SU-DHL-6 (cell line): ENCODE data around the gene MED27.

ENCODE experiments used
- H2AFZ ChIP-seq: fragments of 200-600 bp; sonication (generic); 2 replicates; pipeline ENCODE4 v1.6.1; 2014; ENCODE audit warnings: low read depth, mild to moderate bottlenecking, moderate library complexity, mixed read lengths, antibody characterized with exemption, low read length; ENCODE audit not compliant: severe bottlenecking
- H3F3A ChIP-seq: fragments of 200-600 bp; shearing (Covaris generic); 2 replicates; pipeline ENCODE4 v1.6.0; 2016; ENCODE audit warnings: antibody characterized with exemption, mild to moderate bottlenecking; ENCODE audit not compliant: insufficient read depth
- H3K27ac ChIP-seq: fragments of 200-600 bp; sonication (generic); 2 replicates; pipeline ENCODE4 v1.5.1; 2016; ENCODE audit warnings: low read depth, mild to moderate bottlenecking, low read length, moderate library complexity, mixed read lengths
- H3K27me3 ChIP-seq: fragments of 200-600 bp; sonication (generic), shearing (Covaris generic); 2 replicates; pipeline ENCODE4 v1.6.0; 2014; ENCODE audit warnings: mild to moderate bottlenecking, low read length
- H3K36me3 ChIP-seq: fragments of 200-600 bp; sonication (generic); 2 replicates; pipeline ENCODE4 v1.6.1; 2014; ENCODE audit warnings: mild to moderate bottlenecking, low read length, mixed read lengths
- H3K4me2 ChIP-seq: fragments of 300-600, 200-600 bp; shearing (Covaris generic), sonication (generic); 2 replicates; pipeline ENCODE4 v1.6.0; 2014; ENCODE audit warnings: low read length, low read depth, mild to moderate bottlenecking; ENCODE audit not compliant: poor library complexity, severe bottlenecking
- H3K4me3 ChIP-seq: fragments of 200-600 bp; sonication (generic); 2 replicates; pipeline ENCODE4 v1.5.1; 2014; ENCODE audit warnings: antibody characterized with exemption, low read length, mild to moderate bottlenecking, mixed read lengths; ENCODE audit not compliant: insufficient read depth, poor library complexity, severe bottlenecking
- H3K79me2 ChIP-seq: fragments of 200-600 bp; sonication (generic); 2 replicates; pipeline ENCODE4 v1.6.1; 2014; ENCODE audit warnings: mild to moderate bottlenecking, low read length, moderate library complexity; ENCODE audit not compliant: insufficient read depth
- H3K9ac ChIP-seq: fragments of 200-600 bp; sonication (generic); 2 replicates; pipeline ENCODE4 v1.7.0; 2014; ENCODE audit warnings: mild to moderate bottlenecking, low read length
- H3K9me2 ChIP-seq: fragments of 200-600 bp; sonication (generic); replicated peaks from 2 replicates; pipeline ENCODE4 v1.6.1; 2014; ENCODE audit warnings: low read length; ENCODE audit not compliant: insufficient read depth
- H3K9me3 ChIP-seq: fragments of 200-600 bp; sonication (generic); 2 replicates; pipeline ENCODE4 v1.6.1; 2014; ENCODE audit warnings: low read length, mixed read lengths; ENCODE audit not compliant: insufficient read depth
- H4K20me1 ChIP-seq: fragments of 200-600 bp; sonication (generic); 2 replicates; pipeline ENCODE4 v1.6.1; 2014; ENCODE audit warnings: low read depth, mild to moderate bottlenecking, antibody characterized with exemption, low read length, moderate library complexity, mixed read lengths
- CTCF ChIP-seq: fragments of 200-600 bp; sonication (generic); IDR thresholded peaks from one replicate; pipeline ENCODE4 v1.5.1; 2017; ENCODE audit warnings: antibody characterized with exemption, mild to moderate bottlenecking, low read length, moderate library complexity; ENCODE audit not compliant: insufficient read depth, poor library complexity, severe bottlenecking
- EZH2phosphoT487 ChIP-seq: fragments of 200-600 bp; sonication (generic), shearing (Covaris generic); conservative IDR thresholded peaks from 2 replicates; pipeline ENCODE4 v1.6.1; 2018; ENCODE audit warnings: mild to moderate bottlenecking, antibody characterized with exemption, low read length, moderate library complexity, mixed read lengths

The MED27 gene

GRCh38 chr9:131912069-131912468 is 167.6 kb downstream of the MED27 start:
- H3K79me2 ChIP-seq = no peaks in the 10 kb centered on the region
- no peaks in the 10 kb centered on the region for H4K20me1 ChIP-seq
- no peaks in the 10 kb centered on the region for H3K36me3 ChIP-seq
- H3K4me2 ChIP-seq = no peak overlapping the region
- H3K27me3 ChIP-seq = no peaks in the 10 kb centered on the region
- H3K9ac ChIP-seq = no peak overlapping the region
- no peak overlapping the region for H3K4me3 ChIP-seq
- TF ChIP-seq CTCF = no peak
- no peak for TF ChIP-seq EZH2phosphoT487
- H3K9me3 ChIP-seq = no peaks in the 10 kb centered on the region
- no peak overlapping the region for H3K27ac ChIP-seq
- no peak overlapping the region for H2AFZ ChIP-seq
- no peaks in the 10 kb centered on the region for H3K9me2 ChIP-seq
- no peaks in the 10 kb centered on the region for H3F3A ChIP-seq

- no peak overlapping the region for H3K4me2 ChIP-seq
Measured at GRCh38 chr9:131910572-131910971, 169.1 kb downstream of the MED27 start.

GRCh38 chr9:131905144-131905543 is 174.5 kb downstream of the MED27 start:
- Histone ChIP-seq H3K9me2 (no peaks in the 10 kb centered on the region), H3K9ac (no peak overlapping the region), H3K27me3 (no peaks in the 10 kb centered on the region), H4K20me1 (no peaks in the 10 kb centered on the region), H2AFZ (no peak overlapping the region), H3F3A (no peaks in the 10 kb centered on the region), H3K79me2 (no peaks in the 10 kb centered on the region), H3K9me3 (no peaks in the 10 kb centered on the region), H3K4me3 (no peak overlapping the region), H3K27ac (no peak overlapping the region), H3K4me2 (no peak overlapping the region), H3K36me3 (no peaks in the 10 kb centered on the region)
- no peak for TF ChIP-seq CTCF
- TF ChIP-seq EZH2phosphoT487 = no peak

More at GRCh38 chr9:131910572-131910971, 169.1 kb downstream of the MED27 start:
- no peak overlapping the region for H3K4me3 ChIP-seq
- H2AFZ ChIP-seq = no peak overlapping the region
- no peaks in the 10 kb centered on the region for H3K9me2 ChIP-seq
- H3F3A ChIP-seq = no peaks in the 10 kb centered on the region
- no peaks in the 10 kb centered on the region for H3K36me3 ChIP-seq
- H3K9ac ChIP-seq = no peak overlapping the region
- H3K79me2 ChIP-seq = no peaks in the 10 kb centered on the region
- no peaks in the 10 kb centered on the region for H3K27me3 ChIP-seq
- H3K9me3 ChIP-seq = no peaks in the 10 kb centered on the region
- TF ChIP-seq EZH2phosphoT487 = no peak
- TF ChIP-seq CTCF = no peak
- no peak overlapping the region for H3K27ac ChIP-seq
- no peaks in the 10 kb centered on the region for H4K20me1 ChIP-seq
